Prostate gland (tissue), 2 donors: Measurements from ENCODE around the gene PTPN13. TPM values are rescaled to one million over a fixed set of nuclear protein-coding genes. Genes with fewer than 3 reads are reported as not detected.

Source experiments
- DNase-seq: peaks from one replicate; pipeline ENCODE4 v3.0.0-alpha.2; 2019; ENCODE audit warnings: low spot score
- H3K27ac ChIP-seq, 2 donors: fragments of 200-600 bp; sonication (generic); 2 replicates each; pipeline ENCODE4 v1.5.1; 2017 to 2019
- H3K27me3 ChIP-seq: fragments of 200-600 bp; sonication (generic); replicated peaks from 2 replicates; pipeline ENCODE4 v1.5.1; 2019; ENCODE audit not compliant: insufficient read depth
- H3K36me3 ChIP-seq, 2 donors: fragments of 200-600 bp; sonication (generic); 1 replicate in 1 of 2; 2 replicates in 1 of 2; pipeline versions ENCODE4 v1.5.1 to v1.8.1; 2017 to 2019
- H3K4me1 ChIP-seq: fragments of 200-600 bp; sonication (generic); replicated peaks from 2 replicates; pipeline ENCODE4 v1.5.1; 2019
- H3K4me3 ChIP-seq, 2 donors: fragments of 200-600 bp; sonication (generic); 2 replicates each; pipeline ENCODE4 v1.5.1; 2017 to 2019
- H3K9me3 ChIP-seq: fragments of 200-600 bp; sonication (generic); 2 replicates; pipeline ENCODE4 v1.5.1; 2017
- POLR2A ChIP-seq: fragments of 450-650 bp; IDR thresholded peaks from one replicate; pipeline ENCODE4 v1.6.1; 2016; ENCODE audit warnings: antibody characterized with exemption, mild to moderate bottlenecking
- POLR2AphosphoS5 ChIP-seq: sonication (generic); formaldehyde crosslinking; IDR thresholded peaks from one replicate; pipeline ENCODE4 v1.6.1; 2017; ENCODE audit warnings: antibody characterized with exemption
- WGBS: methylation state at CpG from one replicate; pipeline ENCODE4 v1.1.5; 2018; 5-methylcytosine and 5-hydroxymethylcytosine counted together
- intact Hi-C: fragments of 100-400 bp; cut with DNase I; formaldehyde crosslinking; loops from one replicate; pipeline ENCODE4 v1.14.2; 2022
- total RNA-seq, 2 donors: library from RNA; depleted of rRNA; stranded (reverse); fragments of >200 nt; gene quantifications; one replicate each; pipeline ENCODE4 v1.1.0, GENCODE V29; 2016
- TF ChIP-seq, protein P1 (sequence below), 4 experiments: fragments of 200-600 bp in 2 of 4; fragments of 450-650 bp in 2 of 4; sonication (generic) in 2 of 4; IDR thresholded peaks; 1 replicate in 3 of 4; 2 replicates in 1 of 4; pipeline ENCODE4 v1.5.1; 2016 to 2019; ENCODE audit warnings: antibody characterized with exemption in 4 of 4, mild to moderate bottlenecking in 2 of 4, moderate library complexity in 2 of 4

Gene PTPN13
- total RNA-seq, 2 donors from 2014 or later = 24.6 to 61.2 TPM

GRCh38 chr4:86608757-86609375, 14.8 kb downstream of the PTPN13 start:
- Histone ChIP-seq H3K27me3 (no peaks in the 10 kb centered on the region), H3K9me3 (no peaks in the 10 kb centered on the region), H3K36me3 (no peaks in the 10 kb centered on the region), H3K4me3 (no peak overlapping the region), H3K4me1 (no peaks in the 10 kb centered on the region), H3K27ac (no peak overlapping the region)
- intact Hi-C loops = no loop called here
- WGBS = 69% methylated on average over 2 of the region's 2 CpGs
- TF ChIP-seq POLR2A (no peak), POLR2AphosphoS5 (no peak)
- TF ChIP-seq, protein P1, sequence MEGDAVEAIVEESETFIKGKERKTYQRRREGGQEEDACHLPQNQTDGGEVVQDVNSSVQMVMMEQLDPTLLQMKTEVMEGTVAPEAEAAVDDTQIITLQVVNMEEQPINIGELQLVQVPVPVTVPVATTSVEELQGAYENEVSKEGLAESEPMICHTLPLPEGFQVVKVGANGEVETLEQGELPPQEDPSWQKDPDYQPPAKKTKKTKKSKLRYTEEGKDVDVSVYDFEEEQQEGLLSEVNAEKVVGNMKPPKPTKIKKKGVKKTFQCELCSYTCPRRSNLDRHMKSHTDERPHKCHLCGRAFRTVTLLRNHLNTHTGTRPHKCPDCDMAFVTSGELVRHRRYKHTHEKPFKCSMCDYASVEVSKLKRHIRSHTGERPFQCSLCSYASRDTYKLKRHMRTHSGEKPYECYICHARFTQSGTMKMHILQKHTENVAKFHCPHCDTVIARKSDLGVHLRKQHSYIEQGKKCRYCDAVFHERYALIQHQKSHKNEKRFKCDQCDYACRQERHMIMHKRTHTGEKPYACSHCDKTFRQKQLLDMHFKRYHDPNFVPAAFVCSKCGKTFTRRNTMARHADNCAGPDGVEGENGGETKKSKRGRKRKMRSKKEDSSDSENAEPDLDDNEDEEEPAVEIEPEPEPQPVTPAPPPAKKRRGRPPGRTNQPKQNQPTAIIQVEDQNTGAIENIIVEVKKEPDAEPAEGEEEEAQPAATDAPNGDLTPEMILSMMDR (IDR thresholded peaks at IDR 0.05) = no peak
- DNase-seq = no peak

GRCh38 chr4:86611757-86612156, 17.6 kb downstream of the PTPN13 start:
- TF ChIP-seq POLR2AphosphoS5 (no peak), POLR2A (no peak)

GRCh38 chr4:86613734-86614133, 19.6 kb downstream of the PTPN13 start:
- TF ChIP-seq, protein P1 (IDR thresholded peaks at IDR 0.05) = no peak
- no peak for TF ChIP-seq POLR2AphosphoS5
- no peak for TF ChIP-seq POLR2A
- Histone ChIP-seq H3K9me3 (no peaks in the 10 kb centered on the region), H3K36me3 (no peaks in the 10 kb centered on the region), H3K4me3 (no peak overlapping the region), H3K27ac (no peak overlapping the region), H3K27me3 (no peaks in the 10 kb centered on the region), H3K4me1 (no peaks in the 10 kb centered on the region)
- intact Hi-C loops = no loop called here
- WGBS = 85% methylated on average over 2 of the region's 2 CpGs
- no peak for DNase-seq

More at GRCh38 chr4:86611757-86612156, 17.6 kb downstream of the PTPN13 start:
- WGBS = 91% methylated on average over 2 of the region's 2 CpGs
- Histone ChIP-seq H3K27ac (no peak overlapping the region), H3K36me3 (no peaks in the 10 kb centered on the region), H3K4me1 (no peaks in the 10 kb centered on the region), H3K27me3 (no peaks in the 10 kb centered on the region), H3K4me3 (no peak overlapping the region), H3K9me3 (no peaks in the 10 kb centered on the region)
- DNase-seq = no peak
- intact Hi-C loops = no loop called here

DNA sequence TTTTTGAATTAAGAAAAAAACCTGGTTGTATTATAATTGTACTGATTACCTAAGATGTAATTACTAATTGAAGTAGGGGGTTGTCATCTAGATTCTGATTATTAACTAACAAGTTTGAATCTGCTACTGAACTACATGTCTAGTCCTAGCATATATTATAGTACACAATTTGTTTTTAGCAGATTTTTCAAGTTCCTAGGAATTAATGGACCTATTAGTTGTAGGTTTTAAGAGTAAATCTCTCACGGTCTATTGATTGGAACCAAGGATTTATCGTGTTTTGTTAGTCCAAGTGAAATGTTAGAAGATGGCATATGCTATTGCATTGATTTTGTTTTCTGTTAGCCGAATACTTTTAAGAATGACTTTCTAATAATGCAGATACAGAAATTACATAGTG, 20.8 kb downstream of the PTPN13 start:
- no peaks in the 10 kb centered on the region for H3K9me3 ChIP-seq
- H3K4me3 ChIP-seq = no peak overlapping the region
- TF ChIP-seq, protein P1 (IDR thresholded peaks at IDR 0.05) = no peak
- TF ChIP-seq POLR2A = no peak
- no peak for TF ChIP-seq POLR2AphosphoS5
- intact Hi-C loops = no loop called here
- no peaks in the 10 kb centered on the region for H3K27me3 ChIP-seq
- H3K27ac ChIP-seq = no peak overlapping the region
- WGBS = 95% methylated on average over 3 of the region's 3 CpGs
- no peaks in the 10 kb centered on the region for H3K36me3 ChIP-seq
- H3K4me1 ChIP-seq = no peaks in the 10 kb centered on the region
- no peak for DNase-seq

DNA sequence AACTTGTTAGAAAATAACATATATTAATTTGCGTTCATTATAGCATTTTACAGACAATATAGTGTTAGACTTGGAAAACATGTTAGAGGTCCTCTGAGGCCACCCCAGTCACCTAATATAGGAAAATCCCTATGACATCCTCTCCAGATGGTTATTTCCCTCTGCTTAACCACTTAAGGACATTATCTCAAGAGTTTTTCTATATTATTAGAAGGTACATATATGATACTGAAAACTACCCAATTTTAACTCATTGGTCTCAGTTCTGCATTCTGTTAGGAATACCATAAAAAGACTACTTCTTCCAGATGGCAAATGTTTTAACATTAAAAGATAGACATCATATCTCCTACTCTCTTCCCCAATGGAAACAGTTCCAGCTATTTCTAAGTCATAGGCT, 21.4 kb downstream of the PTPN13 start:
- Histone ChIP-seq H3K9me3 (no peaks in the 10 kb centered on the region), H3K27ac (no peak overlapping the region), H3K4me3 (no peak overlapping the region), H3K36me3 (no peaks in the 10 kb centered on the region), H3K27me3 (no peaks in the 10 kb centered on the region), H3K4me1 (peaks cover under 1% of the 10 kb centered on the region)
- intact Hi-C loops = no loop called here
- DNase-seq = no peak
- TF ChIP-seq POLR2AphosphoS5 (no peak), POLR2A (no peak)
- TF ChIP-seq, protein P1 (IDR thresholded peaks at IDR 0.05) = no peak
- WGBS = 80% methylated on average over 1 of the region's 1 CpG
